Cardiac fibroblast (primary cell): ENCODE data around the gene STX8.
A peak's percentile ranks its signal among the peaks of the same experiment; 100 is the strongest.

Experiments used
- DNase-seq, 2 donors: peaks; one replicate each; pipeline versions ENCODE4 v3.0.0 to v3.0.0-alpha.2; 2010; ENCODE audit warnings: low read depth in 2 of 2
- H3K4me3 ChIP-seq, 2 donors: replicated peaks in 1 of 2; 1 replicate in 1 of 2; 2 replicates in 1 of 2; pipeline ENCODE4 v1.5.1; 2011; ENCODE audit warnings: low read depth in 2 of 2, low read length in 2 of 2, mild to moderate bottlenecking in 2 of 2, moderate library complexity in 1 of 2
- CTCF ChIP-seq: IDR thresholded peaks from one replicate; pipeline ENCODE4 v1.5.1; 2011; ENCODE audit warnings: low read depth, mild to moderate bottlenecking, low read length, inconsistent platforms

The STX8 gene

GRCh38 chr17:9217151-9218056 lies 358.2 kb downstream of the STX8 start:
- H3K4me3 ChIP-seq: peak overlapping the region in 1 of 2 donors; percentile 16
- no peak for TF ChIP-seq CTCF
- peak; percentile 70 to 84 for DNase-seq

GRCh38 chr17:9215465-9215864 lies 360.2 kb downstream of the STX8 start:
- no peak overlapping the region for H3K4me3 ChIP-seq
- no peak for TF ChIP-seq CTCF
- DNase-seq: no peak

GRCh38 chr17:9213303-9213640 lies 362.3 kb downstream of the STX8 start:
- no peak for DNase-seq
- TF ChIP-seq CTCF: no peak
- H3K4me3 ChIP-seq: no peak overlapping the region

- H3K4me3 ChIP-seq: no peak overlapping the region
- no peak for DNase-seq
- no peak for TF ChIP-seq CTCF
Measured at GRCh38 chr17:9212376-9213302, 363.0 kb downstream of the STX8 start.

- H3K4me3 ChIP-seq: no peak overlapping the region
- DNase-seq: no peak
- no peak for TF ChIP-seq CTCF
Measured at GRCh38 chr17:9211133-9211765, 364.4 kb downstream of the STX8 start.

- no peak for TF ChIP-seq CTCF
- DNase-seq: no peak
- no peak overlapping the region for H3K4me3 ChIP-seq
Measured at GRCh38 chr17:9209781-9210370, 365.7 kb downstream of the STX8 start.
